Measurements from ENCODE around the gene CAPN2.

DNA sequence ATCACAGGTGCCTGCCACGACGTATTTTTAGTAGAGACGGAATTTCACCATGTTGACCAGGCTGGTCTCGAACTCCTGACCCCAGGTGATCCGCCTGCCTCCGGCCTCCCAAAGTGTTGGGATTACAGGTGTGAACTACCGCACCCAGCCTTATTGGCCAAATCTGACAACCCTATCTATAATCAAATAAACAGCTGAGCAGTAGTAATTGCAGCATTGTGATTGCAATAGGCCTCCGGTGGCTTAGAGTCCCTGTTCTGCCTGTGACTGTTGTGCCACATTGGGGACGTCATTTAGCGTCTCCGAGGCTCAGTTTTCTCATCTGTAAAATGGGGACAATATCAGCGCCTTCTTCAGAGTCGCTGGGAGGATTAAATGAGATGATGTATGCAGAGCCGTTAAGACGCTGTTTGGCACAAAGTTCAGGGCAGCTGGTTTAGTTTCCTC is 569 bp upstream of the CAPN2 start:
- TF ChIP-seq, protein P1, sequence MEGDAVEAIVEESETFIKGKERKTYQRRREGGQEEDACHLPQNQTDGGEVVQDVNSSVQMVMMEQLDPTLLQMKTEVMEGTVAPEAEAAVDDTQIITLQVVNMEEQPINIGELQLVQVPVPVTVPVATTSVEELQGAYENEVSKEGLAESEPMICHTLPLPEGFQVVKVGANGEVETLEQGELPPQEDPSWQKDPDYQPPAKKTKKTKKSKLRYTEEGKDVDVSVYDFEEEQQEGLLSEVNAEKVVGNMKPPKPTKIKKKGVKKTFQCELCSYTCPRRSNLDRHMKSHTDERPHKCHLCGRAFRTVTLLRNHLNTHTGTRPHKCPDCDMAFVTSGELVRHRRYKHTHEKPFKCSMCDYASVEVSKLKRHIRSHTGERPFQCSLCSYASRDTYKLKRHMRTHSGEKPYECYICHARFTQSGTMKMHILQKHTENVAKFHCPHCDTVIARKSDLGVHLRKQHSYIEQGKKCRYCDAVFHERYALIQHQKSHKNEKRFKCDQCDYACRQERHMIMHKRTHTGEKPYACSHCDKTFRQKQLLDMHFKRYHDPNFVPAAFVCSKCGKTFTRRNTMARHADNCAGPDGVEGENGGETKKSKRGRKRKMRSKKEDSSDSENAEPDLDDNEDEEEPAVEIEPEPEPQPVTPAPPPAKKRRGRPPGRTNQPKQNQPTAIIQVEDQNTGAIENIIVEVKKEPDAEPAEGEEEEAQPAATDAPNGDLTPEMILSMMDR (conservative IDR thresholded peaks at IDR 0.05; ENCODE audit: low read depth, low read length), result no peak
- TF ChIP-seq EZH2 (IDR thresholded peaks at IDR 0.05; ENCODE audit: low read length, unreplicated experiment), result no peak
